A549 treated with RU486 at 1 μM for 4 hours (cell line): Measurements from ENCODE around the gene HMG20A. TPM values are rescaled to one million over a fixed set of nuclear protein-coding genes. Genes with fewer than 3 reads are reported as not detected.

Experiments
- total RNA-seq: library from RNA; stranded (reverse); fragments of 200-300 nt; extraction: Qiagen RNA extraction; gene quantifications from 5 replicates; pipeline ENCODE4 v1.2.3, GENCODE V29; 2022; ENCODE audit warnings: low read depth

Gene HMG20A
- total RNA-seq: 24.6 to 37.7 TPM (median 28.1 TPM) in 5 replicates

GRCh38 chr15:77420610-77421369, at the start of gene HMG20A:
TSS of gene HMG20A (plus strand) at chr15:77420888. CDS start at chr15:77458408, 37,520 bp downstream.

GRCh38 chr15:77419836-77420609, 665 bp upstream of the HMG20A start, which contains the start of gene PEAK1:
TSS of gene PEAK1 (minus strand) at chr15:77420104. CDS start at chr15:77181926, 238,178 bp downstream.

Other genes starting within 250 kb of the HMG20A start
- gene PEAK1, start 784 bp upstream of the HMG20A start, total RNA-seq: 5.0 to 9.7 TPM (median 9.4 TPM) in 5 replicates
- gene LINGO1, start 212.0 kb downstream of the HMG20A start, total RNA-seq: 6.7 to 12.1 TPM (median 8.9 TPM) in 5 replicates